Endothelial cell of umbilical vein (primary cell): ENCODE results near the gene TBX15. TPM values are rescaled to one million over a fixed set of nuclear protein-coding genes. Genes with fewer than 3 reads are reported as not detected.

Experiments used
- BruUV-seq: library from RNA; stranded (reverse); fragments of 400-500 nt; replicated peaks from 2 replicates; lab custom pipeline; 2021; lab: Mats Ljungman, UMichigan
- CTCF ChIA-PET: fragments of 300-600, 350-600 bp; sonication (Branson Sonifier 250); formaldehyde crosslinking; loops from one replicate; lab custom pipeline; 2021; ENCODE audit warnings: antibody characterized with exemption, inconsistent platforms; lab: Charles Lee
- POLR2A ChIA-PET: fragments of 300-600, 350-600 bp; sonication (Branson Sonifier 250); formaldehyde crosslinking; loops from one replicate; lab custom pipeline; 2021; ENCODE audit warnings: antibody characterized with exemption, inconsistent platforms; lab: Charles Lee
- DNase-seq: peaks from one replicate; pipeline ENCODE4 v3.0.0-alpha.2; 2011; ENCODE audit warnings: low read depth, low spot score
- FAIRE-seq: peaks from 2 replicates; lab custom pipeline; 2011; peaks lifted over from hg19 to GRCh38; lab: Jason Lieb, UNC
- H2AFZ ChIP-seq: 2 replicates; pipeline ENCODE4 v1.6.0; 2012; ENCODE audit warnings: low read depth, low read length, control low read depth, inconsistent platforms
- H3K27ac ChIP-seq: 2 replicates; pipeline ENCODE4 v1.5.1; 2011; ENCODE audit warnings: low read depth, mild to moderate bottlenecking, control low read depth, low read length, moderate library complexity; ENCODE audit not compliant: insufficient read depth
- H3K27me3 ChIP-seq, 2 experiments: 2 replicates each; pipeline versions ENCODE4 v1.6.0 to v1.6.1; 2011; ENCODE audit warnings: low read length in 2 of 2, mixed read lengths in 1 of 2; ENCODE audit not compliant: control insufficient read depth in 2 of 2, insufficient read depth in 2 of 2
- H3K36me3 ChIP-seq, 2 experiments: 2 replicates in 1 of 2; 3 replicates in 1 of 2; pipeline ENCODE4 v1.5.1; 2011; ENCODE audit warnings: low read length in 2 of 2, mild to moderate bottlenecking in 1 of 2, moderate library complexity in 1 of 2; ENCODE audit not compliant: control insufficient read depth in 2 of 2, insufficient read depth in 2 of 2; ENCODE audit errors: extremely low read depth in 1 of 2
- H3K4me1 ChIP-seq: 3 replicates; pipeline ENCODE4 v1.5.1; 2011; ENCODE audit warnings: mild to moderate bottlenecking, low read length; ENCODE audit not compliant: control insufficient read depth, insufficient read depth; ENCODE audit errors: extremely low read depth
- H3K4me2 ChIP-seq: 2 replicates; pipeline ENCODE4 v1.6.1; 2011; ENCODE audit warnings: low read length, control low read depth, mixed read lengths; ENCODE audit not compliant: insufficient read depth
- H3K4me3 ChIP-seq, 3 experiments: fragments of 200-600 bp in 1 of 3; sonication (generic), shearing (Covaris generic) in 1 of 3; replicated peaks in 1 of 3; 2 replicates each; pipeline ENCODE4 v1.5.1; 2011 to 2016; ENCODE audit warnings: control low read depth in 3 of 3, low read length in 3 of 3, mild to moderate bottlenecking in 2 of 3, inconsistent platforms in 1 of 3, low read depth in 1 of 3, moderate library complexity in 1 of 3; ENCODE audit not compliant: insufficient read depth in 1 of 3
- H3K79me2 ChIP-seq: 2 replicates; pipeline ENCODE4 v1.6.0; 2012; ENCODE audit warnings: low read length, inconsistent platforms; ENCODE audit not compliant: control insufficient read depth, insufficient read depth
- H3K9ac ChIP-seq: replicated peaks from 2 replicates; pipeline ENCODE3; 2011; ENCODE audit warnings: low read length, control low read depth; ENCODE audit not compliant: insufficient read depth; ENCODE audit errors: extremely low read depth
- H3K9me1 ChIP-seq: replicated peaks from 3 replicates; pipeline ENCODE4 v1.6.0; 2011; ENCODE audit warnings: mild to moderate bottlenecking, low read length; ENCODE audit not compliant: control insufficient read depth, insufficient read depth; ENCODE audit errors: extremely low read depth
- H3K9me3 ChIP-seq: replicated peaks from 2 replicates; pipeline ENCODE4 v1.5.1; 2012; ENCODE audit warnings: low read length, inconsistent platforms; ENCODE audit not compliant: control insufficient read depth, insufficient read depth
- H4K20me1 ChIP-seq: replicated peaks from 2 replicates; pipeline ENCODE3; 2011; ENCODE audit warnings: mild to moderate bottlenecking, low read length; ENCODE audit not compliant: control insufficient read depth, insufficient read depth; ENCODE audit errors: extremely low read depth
- CTCF ChIP-seq, 2 donors: IDR thresholded peaks; 1 replicate in 1 of 2; 2 replicates in 1 of 2; pipeline ENCODE4 v1.5.1; 2011; ENCODE audit warnings: low read length in 2 of 2, mild to moderate bottlenecking in 2 of 2, moderate library complexity in 2 of 2, control low read depth in 1 of 2, inconsistent platforms in 1 of 2, low read depth in 1 of 2; ENCODE audit not compliant: insufficient read depth in 1 of 2; ENCODE audit errors: extremely low read depth in 1 of 2
- EZH2 ChIP-seq: IDR thresholded peaks from 2 replicates; pipeline ENCODE4 v1.6.1; 2012; ENCODE audit warnings: borderline replicate concordance, low read depth, mild to moderate bottlenecking, moderate library complexity, low read length, inconsistent platforms; ENCODE audit not compliant: severe bottlenecking
- FOS ChIP-seq: IDR thresholded peaks from 2 replicates; pipeline ENCODE4 v1.6.1; 2011; ENCODE audit warnings: mild to moderate bottlenecking, low read length, moderate library complexity, borderline replicate concordance; ENCODE audit not compliant: insufficient read depth
- GATA2 ChIP-seq: IDR thresholded peaks from 2 replicates; pipeline ENCODE4 v1.7.0; 2011; ENCODE audit warnings: low read depth, mild to moderate bottlenecking, moderate library complexity, mixed read lengths, low read length; ENCODE audit not compliant: insufficient read length, insufficient read depth
- JUN ChIP-seq: IDR thresholded peaks from 2 replicates; pipeline ENCODE4 v1.6.1; 2011; ENCODE audit warnings: borderline replicate concordance, low read depth; ENCODE audit not compliant: insufficient read length, insufficient read depth
- MAX ChIP-seq: IDR thresholded peaks from 2 replicates; pipeline ENCODE4 v1.6.1; 2011; ENCODE audit not compliant: insufficient read depth, insufficient read length
- MYC ChIP-seq: IDR thresholded peaks from one replicate; pipeline ENCODE4 v1.6.1; 2011; ENCODE audit warnings: mild to moderate bottlenecking, low read depth, low read length
- POLR2A ChIP-seq: IDR thresholded peaks from 2 replicates; pipeline ENCODE4 v1.6.1; 2012; ENCODE audit warnings: low read depth, mild to moderate bottlenecking, control low read depth, low read length
- POLR2AphosphoS5 ChIP-seq: IDR thresholded peaks from 2 replicates; pipeline ENCODE4 v1.6.1; 2012; ENCODE audit warnings: low read depth, mild to moderate bottlenecking, control low read depth, low read length, moderate library complexity; ENCODE audit not compliant: insufficient read depth
- dilution Hi-C: fragments of 300-500 bp; cut with MboI; formaldehyde crosslinking; loops from one replicate; pipeline ENCODE4 v1.15.0; 2019; ENCODE audit warnings: low sequenced_read_pairs; ENCODE audit not compliant: extremely low pct_ligation_motif_present
- intact Hi-C: fragments of 100-400 bp; cut with micrococcal nuclease; formaldehyde crosslinking; loops from one replicate; pipeline ENCODE4 v1.10.0; 2022
- polyA plus RNA-seq, 4 experiments: library from polyadenylated mRNA; depleted of rRNA in 3 of 4; stranded (reverse) in 3 of 4; unstranded in 1 of 4; fragments of >200 nt; gene quantifications; 2 replicates each; pipeline versions ENCODE4 v1.2.1 to v1.2.3, GENCODE V29; 2011 to 2012; ENCODE audit warnings: missing spikeins in 1 of 4
- total RNA-seq: library from RNA; stranded (reverse); gene quantifications from 2 replicates; pipeline ENCODE4 v1.2.3, GENCODE V29; 2021

TBX15 gene
- total and polyA plus RNA-seq, 2 donors (not counting 3 experiments of a cell fraction or from before 2014, with no cell fraction given), result 0.01 TPM; not detected in 1

DNA sequence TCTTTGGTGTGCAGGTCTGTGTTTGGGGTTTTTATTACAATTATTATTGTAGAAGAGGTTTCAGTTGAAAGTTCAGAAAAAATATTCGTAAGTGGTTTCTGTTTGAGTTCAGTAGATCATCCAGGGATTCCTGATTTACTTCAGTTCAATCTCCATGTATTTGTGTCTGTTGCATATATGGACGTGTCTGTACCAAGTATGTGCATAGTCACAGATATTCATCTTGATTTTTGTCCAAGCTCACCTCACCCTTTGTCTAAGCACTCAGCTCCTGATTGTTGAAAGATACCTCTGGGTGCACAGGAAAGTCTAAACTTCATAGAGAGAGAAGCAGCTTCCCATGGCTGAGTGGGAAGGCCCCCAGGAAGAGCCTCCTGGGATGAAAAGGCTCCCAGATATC, 141.7 kb downstream of the TBX15 start:
- Histone ChIP-seq H3K4me3 (no peak overlapping the region), H3K27ac (no peak overlapping the region), H3K9ac (no peak overlapping the region), H3K36me3 (no peaks in the 10 kb centered on the region), H3K4me1 (no peaks in the 10 kb centered on the region), H3K4me2 (no peak overlapping the region), H2AFZ (no peak overlapping the region), H3K27me3 (no peaks in the 10 kb centered on the region), H3K79me2 (no peaks in the 10 kb centered on the region), H3K9me3 (peaks cover 2% of the 10 kb centered on the region), H3K9me1 (no peaks in the 10 kb centered on the region), H4K20me1 (no peaks in the 10 kb centered on the region)
- dilution Hi-C loops (no loop called here), intact Hi-C loops (no loop called here)
- DNase-seq, result no peak
- POLR2A ChIA-PET, result no interaction called here
- no TSS peak for BruUV-seq
- FAIRE-seq, result no peak
- TF ChIP-seq MYC (no peak), POLR2AphosphoS5 (no peak), JUN (no peak), EZH2 (no peak), CTCF (IDR thresholded peaks at IDR 0.05; ENCODE audit: extremely low read depth in 1 of 2, insufficient read depth in 1 of 2, low read depth in 1 of 2, low read length in 2 of 2) (no peak), MAX (no peak), POLR2A (no peak), GATA2 (no peak), FOS (no peak)
- CTCF ChIA-PET, result no interaction called here
